Testis (tissue), 3 donors: ENCODE data around the gene DMWD. TPM values are rescaled to one million over a fixed set of nuclear protein-coding genes. Genes with fewer than 3 reads are reported as not detected.
A peak's percentile ranks its signal among the peaks of the same experiment; 100 is the strongest.

Experiments
- DNase-seq: peaks from one replicate; pipeline ENCODE4 v3.0.0-alpha.2; 2019
- H3K27ac ChIP-seq, 2 donors: fragments of 200-600 bp; sonication (generic); one replicate each; pipeline ENCODE4 v1.5.1; 2019
- H3K27me3 ChIP-seq: fragments of 200-600 bp; sonication (generic); one replicate; pipeline ENCODE4 v1.5.1; 2019
- H3K36me3 ChIP-seq: fragments of 200-600 bp; sonication (generic); one replicate; pipeline ENCODE4 v1.5.1; 2017; ENCODE audit warnings: low read depth; ENCODE audit errors: missing control alignments
- H3K4me1 ChIP-seq: fragments of 200-600 bp; sonication (generic); one replicate; pipeline ENCODE4 v1.5.1; 2019
- H3K4me3 ChIP-seq, 2 donors: fragments of 200-600 bp; sonication (generic); one replicate each; pipeline ENCODE4 v1.5.1; 2017 to 2019
- H3K9me3 ChIP-seq: fragments of 200-600 bp; sonication (generic); one replicate; pipeline ENCODE4 v1.5.1; 2017
- POLR2A ChIP-seq: fragments of 450-650 bp; IDR thresholded peaks from one replicate; pipeline ENCODE4 v1.6.1; 2017; ENCODE audit warnings: antibody characterized with exemption, mild to moderate bottlenecking, moderate library complexity
- WGBS, 2 donors: methylation state at CpG; one replicate each; pipeline ENCODE4 v1.1.5; 2018; 5-methylcytosine and 5-hydroxymethylcytosine counted together
- intact Hi-C: fragments of 100-400 bp; cut with DNase I; formaldehyde crosslinking; loops from one replicate; pipeline ENCODE4 v1.15.1; 2023; ENCODE audit warnings: low total_unique reads
- polyA plus RNA-seq: library from polyadenylated mRNA; stranded (reverse); fragments of 350-450 nt; fragmentation: Illumina TruSeq; extraction: RNeasy Lipid Tissue Mini Kit (QIAGEN cat#74804); gene quantifications from one replicate; pipeline ENCODE4 v1.2.3, GENCODE V29; 2014; ENCODE audit warnings: low read depth, low replicate concordance; ENCODE audit not compliant: insufficient read depth
- total RNA-seq, 2 donors: library from RNA; depleted of rRNA; stranded (reverse); fragments of >200 nt; gene quantifications; one replicate each; pipeline ENCODE4 v1.2.3, GENCODE V29; 2016
- TF ChIP-seq, protein P1 (sequence below), 3 experiments: fragments of 450-650 bp in 2 of 3; fragments of 200-600 bp in 1 of 3; sonication (generic) in 1 of 3; IDR thresholded peaks; one replicate each; pipeline ENCODE4 v1.5.1; 2016 to 2019; ENCODE audit warnings: antibody characterized with exemption in 3 of 3, mild to moderate bottlenecking in 2 of 3, moderate library complexity in 1 of 3

DMWD gene
- total and polyA plus RNA-seq, 3 donors from 2014 or later = 59.0 to 124 (median 111) TPM

DNA sequence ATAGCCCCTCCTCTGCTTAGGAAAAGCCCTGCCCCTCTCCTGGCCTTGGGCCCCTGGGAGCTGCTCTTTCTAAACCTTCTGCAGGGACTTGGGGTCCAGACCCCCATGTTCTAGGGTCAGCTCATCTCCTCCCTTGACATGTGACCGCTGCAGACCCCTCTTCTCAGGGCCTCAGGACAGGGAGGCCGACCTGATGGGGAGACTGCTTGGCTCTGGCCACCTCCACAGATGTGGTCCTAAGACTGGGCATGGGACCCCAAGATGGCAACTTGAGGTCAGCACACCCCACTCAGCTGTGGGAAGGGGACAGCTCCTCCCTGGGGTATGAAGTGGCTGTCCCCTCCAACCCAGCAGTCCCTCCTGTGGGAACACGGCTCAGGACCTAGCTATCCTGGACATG, 19.7 kb downstream of the DMWD start:
- Histone ChIP-seq H3K27me3 (no peaks in the 10 kb centered on the region), H3K36me3 (no peaks in the 10 kb centered on the region), H3K4me1 (peaks cover 9% of the 10 kb centered on the region), H3K27ac (no peak overlapping the region), H3K4me3 (no peak overlapping the region), H3K9me3 (no peaks in the 10 kb centered on the region)
- 94 to 100% methylated on average over 2 to 3 of the region's 3 CpGs for WGBS, 2 donors
- intact Hi-C loops = loop anchor here (10.0 kb wide), 1 partner anchor 112 kb away; the partner anchor contains the start of gene IRF2BP1
- DNase-seq = no peak
- TF ChIP-seq POLR2A = no peak
- TF ChIP-seq, protein P1, sequence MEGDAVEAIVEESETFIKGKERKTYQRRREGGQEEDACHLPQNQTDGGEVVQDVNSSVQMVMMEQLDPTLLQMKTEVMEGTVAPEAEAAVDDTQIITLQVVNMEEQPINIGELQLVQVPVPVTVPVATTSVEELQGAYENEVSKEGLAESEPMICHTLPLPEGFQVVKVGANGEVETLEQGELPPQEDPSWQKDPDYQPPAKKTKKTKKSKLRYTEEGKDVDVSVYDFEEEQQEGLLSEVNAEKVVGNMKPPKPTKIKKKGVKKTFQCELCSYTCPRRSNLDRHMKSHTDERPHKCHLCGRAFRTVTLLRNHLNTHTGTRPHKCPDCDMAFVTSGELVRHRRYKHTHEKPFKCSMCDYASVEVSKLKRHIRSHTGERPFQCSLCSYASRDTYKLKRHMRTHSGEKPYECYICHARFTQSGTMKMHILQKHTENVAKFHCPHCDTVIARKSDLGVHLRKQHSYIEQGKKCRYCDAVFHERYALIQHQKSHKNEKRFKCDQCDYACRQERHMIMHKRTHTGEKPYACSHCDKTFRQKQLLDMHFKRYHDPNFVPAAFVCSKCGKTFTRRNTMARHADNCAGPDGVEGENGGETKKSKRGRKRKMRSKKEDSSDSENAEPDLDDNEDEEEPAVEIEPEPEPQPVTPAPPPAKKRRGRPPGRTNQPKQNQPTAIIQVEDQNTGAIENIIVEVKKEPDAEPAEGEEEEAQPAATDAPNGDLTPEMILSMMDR (IDR thresholded peaks at IDR 0.05) = no peak

- 83 to 84% methylated on average over 14 of the region's 14 CpGs for WGBS, 2 donors
- intact Hi-C loops = loop anchor here (10.0 kb wide), 1 partner anchor 113 kb away; the partner anchor contains the start of gene IRF2BP1
- Histone ChIP-seq H3K27me3 (no peaks in the 10 kb centered on the region), H3K4me1 (peaks cover 9% of the 10 kb centered on the region), H3K36me3 (no peaks in the 10 kb centered on the region), H3K27ac (no peak overlapping the region), H3K4me3 (no peak overlapping the region), H3K9me3 (no peaks in the 10 kb centered on the region)
- TF ChIP-seq POLR2A = no peak
- TF ChIP-seq, protein P1 (IDR thresholded peaks at IDR 0.05) = no peak
- DNase-seq = no peak
These were observed 20.4 kb downstream of the DMWD start for GRCh38 chr19:45772130-45772840.

DNA sequence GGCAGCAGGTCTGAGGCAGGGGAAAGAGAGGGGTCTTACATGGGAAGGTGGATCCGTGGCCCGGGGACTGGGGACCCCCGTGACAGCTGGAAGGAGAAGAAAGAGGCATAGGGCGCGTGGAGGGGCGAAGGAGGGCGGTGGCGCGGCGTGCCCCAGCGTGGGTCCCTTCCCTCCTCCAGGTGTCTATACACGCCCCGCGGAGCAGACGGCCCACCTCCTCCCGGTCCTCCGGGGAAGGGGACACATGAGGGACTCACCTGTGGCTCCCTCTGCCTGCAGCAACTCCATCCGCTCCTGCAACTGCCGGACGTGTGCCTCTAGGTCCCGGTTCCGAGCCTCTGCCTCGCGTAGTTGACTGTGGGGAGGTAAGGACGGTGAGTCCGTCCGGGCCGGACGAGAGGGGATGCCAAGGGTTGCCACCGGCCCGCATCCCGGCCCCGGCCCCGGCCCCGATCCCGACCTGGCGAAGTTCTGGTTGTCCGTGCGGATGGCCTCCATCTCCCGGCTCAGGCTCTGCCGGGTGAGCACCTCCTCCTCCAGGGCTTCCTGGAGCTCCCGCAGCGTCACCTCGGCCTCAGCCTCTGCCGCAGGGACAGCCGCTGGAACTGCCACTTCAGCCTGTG, 21.2 kb downstream of the DMWD start:
- H3K27ac ChIP-seq = peak overlapping the region; percentile 89 to 95
- H3K27me3 ChIP-seq = no peaks in the 10 kb centered on the region
- intact Hi-C loops = loop anchor here (10.0 kb wide), 1 partner anchor 113 kb away; the partner anchor contains the start of gene IRF2BP1
- peak overlapping the region in 1 of 2 donors; percentile 71 for H3K4me3 ChIP-seq
- no peak for TF ChIP-seq POLR2A
- TF ChIP-seq, protein P1 (IDR thresholded peaks at IDR 0.05) = no peak
- no peaks in the 10 kb centered on the region for H3K9me3 ChIP-seq
- no peaks in the 10 kb centered on the region for H3K36me3 ChIP-seq
- peaks cover 16% of the 10 kb centered on the region for H3K4me1 ChIP-seq
- no peak for DNase-seq
- whole genome bisulfite sequencing, 2 donors = 72 to 74% methylated on average over 14 to 43 of the region's 46 CpGs

DNA sequence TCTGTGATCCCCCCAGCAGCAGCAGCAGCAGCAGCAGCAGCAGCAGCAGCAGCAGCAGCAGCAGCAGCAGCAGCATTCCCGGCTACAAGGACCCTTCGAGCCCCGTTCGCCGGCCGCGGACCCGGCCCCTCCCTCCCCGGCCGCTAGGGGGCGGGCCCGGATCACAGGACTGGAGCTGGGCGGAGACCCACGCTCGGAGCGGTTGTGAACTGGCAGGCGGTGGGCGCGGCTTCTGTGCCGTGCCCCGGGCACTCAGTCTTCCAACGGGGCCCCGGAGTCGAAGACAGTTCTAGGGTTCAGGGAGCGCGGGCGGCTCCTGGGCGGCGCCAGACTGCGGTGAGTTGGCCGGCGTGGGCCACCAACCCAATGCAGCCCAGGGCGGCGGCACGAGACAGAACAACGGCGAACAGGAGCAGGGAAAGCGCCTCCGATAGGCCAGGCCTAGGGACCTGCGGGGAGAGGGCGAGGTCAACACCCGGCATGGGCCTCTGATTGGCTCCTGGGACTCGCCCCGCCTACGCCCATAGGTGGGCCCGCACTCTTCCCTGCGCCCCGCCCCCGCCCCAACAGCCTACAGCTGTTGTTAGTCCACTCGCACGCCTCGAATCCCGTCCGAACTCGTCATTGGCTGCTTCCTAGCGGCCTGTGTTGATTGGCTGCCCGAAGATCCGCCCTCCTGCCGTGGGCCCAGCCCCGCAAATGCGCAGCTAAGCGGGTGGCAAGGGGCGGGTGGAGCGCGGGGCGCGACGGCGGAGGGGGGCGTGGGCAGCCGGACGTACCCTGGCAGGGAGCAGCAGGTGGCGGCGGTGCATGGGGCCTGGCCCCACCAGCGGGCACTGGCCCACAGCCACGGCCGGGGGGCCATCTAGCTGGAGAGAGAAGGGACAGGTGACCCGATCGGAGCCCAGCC, 22.2 kb downstream of the DMWD start:
- Histone ChIP-seq H3K27me3 (no peaks in the 10 kb centered on the region), H3K36me3 (no peaks in the 10 kb centered on the region), H3K27ac (peak overlapping the region; percentile 89 to 95), H3K4me3 (peak overlapping the region; percentile 69 to 71), H3K9me3 (no peaks in the 10 kb centered on the region), H3K4me1 (peaks cover 24% of the 10 kb centered on the region)
- WGBS, 2 donors = 1 to 7% methylated on average over 3 to 67 of the region's 79 CpGs
- intact Hi-C loops = loop anchor here (10.0 kb wide), 1 partner anchor 114 kb away; the partner anchor contains the start of gene IRF2BP1
- TF ChIP-seq, protein P1 (IDR thresholded peaks at IDR 0.05) = peak; percentile 91 to 97 (median 95)
- TF ChIP-seq POLR2A = no peak
- DNase-seq = peak; percentile 99
